Fibroblast of pulmonary artery (primary cell): ENCODE measurements around the gene TERT.

ENCODE experiments used
- DNase-seq: peaks from one replicate; pipeline ENCODE4 v3.0.0-alpha.2; 2010; ENCODE audit warnings: low read depth
- H3K4me3 ChIP-seq: replicated peaks from 2 replicates; pipeline ENCODE4 v1.5.1; 2011; ENCODE audit warnings: low read depth, mild to moderate bottlenecking, control low read depth, low read length, moderate library complexity
- TF ChIP-seq, protein P1 (sequence below): IDR thresholded peaks from 2 replicates; pipeline ENCODE4 v1.5.1; 2011; ENCODE audit warnings: mild to moderate bottlenecking, control low read depth, low read length, inconsistent platforms; ENCODE audit errors: missing control alignments

The TERT gene

DNA sequence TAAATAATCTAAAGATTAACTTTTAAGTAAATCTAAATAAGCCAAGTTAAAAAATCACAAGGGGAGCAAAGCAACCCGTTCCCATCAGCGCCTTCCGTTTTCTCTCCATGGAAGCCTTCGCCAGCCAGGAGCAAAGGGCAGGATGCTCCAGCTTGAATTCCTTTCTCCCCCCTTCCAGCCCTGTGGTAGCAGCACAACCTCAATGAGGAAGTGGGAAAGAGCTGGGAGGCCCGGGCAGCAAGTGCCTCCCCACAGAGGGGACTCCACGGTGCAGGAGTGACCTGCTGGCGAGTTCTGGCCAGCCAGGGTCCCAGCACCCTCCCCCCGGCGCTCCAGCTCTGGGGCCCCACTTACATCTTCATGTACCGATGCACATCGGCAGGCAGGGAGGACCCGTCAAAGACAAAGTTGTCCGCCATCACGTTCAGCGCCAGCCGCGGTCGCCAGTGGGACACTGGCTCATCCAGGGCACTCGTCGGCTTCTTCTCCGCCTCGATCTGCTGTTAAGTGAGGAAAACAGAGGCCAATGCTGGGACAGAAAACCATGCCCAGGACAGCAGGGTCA is 43.7 kb upstream of the TERT start:
- H3K4me3 ChIP-seq, result no peak overlapping the region
- TF ChIP-seq, protein P1, sequence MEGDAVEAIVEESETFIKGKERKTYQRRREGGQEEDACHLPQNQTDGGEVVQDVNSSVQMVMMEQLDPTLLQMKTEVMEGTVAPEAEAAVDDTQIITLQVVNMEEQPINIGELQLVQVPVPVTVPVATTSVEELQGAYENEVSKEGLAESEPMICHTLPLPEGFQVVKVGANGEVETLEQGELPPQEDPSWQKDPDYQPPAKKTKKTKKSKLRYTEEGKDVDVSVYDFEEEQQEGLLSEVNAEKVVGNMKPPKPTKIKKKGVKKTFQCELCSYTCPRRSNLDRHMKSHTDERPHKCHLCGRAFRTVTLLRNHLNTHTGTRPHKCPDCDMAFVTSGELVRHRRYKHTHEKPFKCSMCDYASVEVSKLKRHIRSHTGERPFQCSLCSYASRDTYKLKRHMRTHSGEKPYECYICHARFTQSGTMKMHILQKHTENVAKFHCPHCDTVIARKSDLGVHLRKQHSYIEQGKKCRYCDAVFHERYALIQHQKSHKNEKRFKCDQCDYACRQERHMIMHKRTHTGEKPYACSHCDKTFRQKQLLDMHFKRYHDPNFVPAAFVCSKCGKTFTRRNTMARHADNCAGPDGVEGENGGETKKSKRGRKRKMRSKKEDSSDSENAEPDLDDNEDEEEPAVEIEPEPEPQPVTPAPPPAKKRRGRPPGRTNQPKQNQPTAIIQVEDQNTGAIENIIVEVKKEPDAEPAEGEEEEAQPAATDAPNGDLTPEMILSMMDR, result no peak
- DNase-seq, result no peak

DNA sequence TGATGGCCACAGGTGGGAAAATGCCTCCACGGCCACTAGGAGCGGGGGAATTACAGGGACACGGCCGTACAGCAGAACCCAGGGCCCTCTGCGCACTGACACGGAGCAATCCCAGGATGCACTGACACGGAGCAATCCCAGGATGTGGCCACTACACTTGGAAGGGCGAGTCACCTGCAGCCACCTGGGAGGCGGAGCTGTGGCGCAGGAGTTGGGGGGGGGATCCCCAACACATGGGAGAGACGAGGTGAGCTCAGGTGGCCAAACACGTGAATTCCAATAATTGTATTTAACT is 43.3 kb upstream of the TERT start:
- no peak for DNase-seq
- TF ChIP-seq, protein P1, result no peak
- no peak overlapping the region for H3K4me3 ChIP-seq

DNA sequence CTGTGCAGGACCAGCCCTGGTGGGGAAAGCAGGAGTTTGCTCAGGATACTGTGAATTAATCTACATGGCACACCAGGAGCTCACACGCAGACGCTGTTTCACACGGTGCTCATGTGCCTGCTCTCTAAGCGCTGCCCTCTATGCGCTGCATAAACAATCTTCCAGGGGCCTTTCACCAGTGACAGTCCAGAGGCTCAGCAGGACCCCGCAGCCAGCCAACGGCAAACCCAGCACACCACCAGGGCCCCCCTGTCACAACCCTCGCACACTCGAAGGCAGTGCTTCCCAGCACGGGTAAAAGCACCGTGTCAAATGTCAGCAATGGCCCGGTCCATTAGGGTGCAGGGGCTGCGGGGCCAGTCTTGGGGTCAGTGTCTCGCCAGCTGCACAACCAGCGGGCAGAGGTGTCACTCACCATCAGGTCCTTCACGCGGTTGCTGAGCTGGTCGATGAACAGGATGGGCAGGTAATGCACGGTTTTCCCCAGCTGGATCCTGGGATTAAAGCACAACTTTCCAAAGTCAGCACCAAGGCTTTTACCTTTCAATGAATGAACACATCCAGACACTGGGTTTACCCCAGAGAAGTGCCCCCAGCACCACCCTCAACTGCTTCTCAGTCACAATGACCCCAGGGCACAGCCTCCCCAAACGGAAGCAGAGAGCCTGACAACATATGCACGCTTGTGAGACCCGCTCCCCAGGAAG is 42.8 kb upstream of the TERT start:
- DNase-seq, result no peak
- TF ChIP-seq, protein P1, result no peak
- H3K4me3 ChIP-seq, result no peak overlapping the region

DNA sequence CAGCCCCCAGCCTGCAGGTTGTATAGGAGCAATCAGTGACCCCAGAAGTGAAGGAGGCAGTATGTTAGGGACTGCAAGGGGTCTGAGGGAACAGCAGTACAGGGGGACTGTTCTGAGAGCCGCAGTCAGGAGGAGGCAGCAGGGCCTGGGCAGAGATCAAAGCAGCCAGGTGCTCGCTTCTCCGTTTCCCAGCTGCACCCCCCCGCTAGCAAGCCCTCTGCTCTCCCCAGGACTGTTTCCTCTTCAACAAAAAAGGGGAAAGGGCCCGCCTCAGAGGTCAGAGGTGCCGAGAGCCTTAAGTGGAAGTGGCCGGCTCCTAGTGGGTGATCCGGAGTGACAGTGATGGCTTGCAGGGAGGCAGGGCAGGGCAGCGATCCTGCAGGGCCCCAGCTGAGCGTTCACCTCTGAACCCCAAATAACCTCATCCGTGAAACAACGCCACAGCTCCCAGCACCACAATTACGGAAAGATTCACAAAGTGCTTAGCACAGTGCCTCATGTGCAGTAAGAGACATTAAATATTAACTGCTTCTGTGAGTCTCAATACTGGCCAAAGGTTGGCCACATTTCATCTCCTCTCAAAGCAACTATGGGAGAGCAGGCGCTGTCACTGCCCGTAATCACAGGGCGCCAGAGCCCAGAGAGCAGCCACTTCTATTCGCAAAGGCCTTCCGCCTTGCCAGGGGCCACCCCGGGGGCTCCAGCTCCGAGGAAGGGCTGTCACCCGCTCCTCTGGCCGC is 42.1 kb upstream of the TERT start:
- DNase-seq, result no peak
- TF ChIP-seq, protein P1, result no peak
- H3K4me3 ChIP-seq, result no peak overlapping the region

DNA sequence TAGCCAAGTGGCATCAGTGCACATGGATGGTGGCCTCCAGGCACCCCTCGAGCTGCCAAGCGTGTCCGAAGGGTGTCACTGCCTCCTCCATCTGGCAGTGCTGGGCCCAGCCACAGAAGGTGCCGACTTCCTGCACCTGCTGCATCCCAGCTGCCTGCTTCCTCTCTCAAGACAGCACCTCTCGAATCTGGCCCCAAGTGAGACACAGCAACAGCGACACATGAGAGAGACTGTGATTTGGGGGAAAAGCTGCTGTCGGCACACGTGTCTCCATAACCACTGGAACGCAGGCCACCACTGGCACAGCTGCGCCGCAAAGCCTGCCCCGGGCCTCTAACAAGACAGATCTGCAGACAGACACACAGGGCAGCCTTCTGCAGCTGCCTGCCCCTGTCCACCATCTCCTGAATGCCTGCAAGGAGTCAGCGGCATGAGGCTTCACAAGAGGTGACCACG is 41.3 kb upstream of the TERT start:
- DNase-seq, result no peak
- H3K4me3 ChIP-seq, result no peak overlapping the region
- TF ChIP-seq, protein P1, result no peak

DNA sequence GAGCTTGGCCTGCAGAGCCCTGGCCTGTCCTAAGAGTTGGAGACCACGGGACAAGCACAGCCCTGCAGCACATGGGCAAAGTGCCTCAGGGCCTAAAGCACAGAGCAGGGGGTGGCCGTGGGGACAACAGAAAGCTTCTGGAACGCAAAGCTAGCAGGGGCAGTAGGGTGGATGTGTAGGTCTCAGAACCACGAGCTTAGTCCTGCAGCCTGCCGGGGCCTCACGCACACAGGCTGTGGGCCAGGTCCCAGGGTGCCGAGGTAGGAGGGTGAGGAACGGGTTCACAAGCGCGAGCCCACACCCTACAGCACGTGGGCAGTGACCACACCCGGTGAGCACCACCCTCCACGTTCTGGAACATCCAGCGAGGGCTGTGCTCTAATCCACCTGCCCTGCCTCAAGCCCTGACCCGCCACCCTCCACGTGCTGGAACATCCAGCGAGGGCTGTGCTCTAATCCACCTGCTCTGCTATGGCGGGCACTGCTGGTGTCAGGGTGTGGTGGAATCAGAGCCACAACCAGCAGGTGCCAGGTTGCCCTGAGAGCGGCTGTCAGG is 40.8 kb upstream of the TERT start:
- DNase-seq, result no peak
- H3K4me3 ChIP-seq, result no peak overlapping the region
- TF ChIP-seq, protein P1, result no peak
